Fibroblast of lung (primary cell): ENCODE measurements around the gene SLC22A7. TPM values are rescaled to one million over a fixed set of nuclear protein-coding genes. Genes with fewer than 3 reads are reported as not detected.

Experiments
- DNase-seq, 2 donors: peaks; one replicate each; pipeline versions ENCODE4 v3.0.0 to v3.0.0-alpha.2; 2010; ENCODE audit warnings: low read depth in 2 of 2
- H2AFZ ChIP-seq: 2 replicates; pipeline ENCODE4 v1.5.1; 2012; ENCODE audit warnings: low read length, control low read depth, inconsistent platforms
- H3K27ac ChIP-seq: 2 replicates; pipeline ENCODE4 v1.5.1; 2011; ENCODE audit warnings: low read length, control low read depth; ENCODE audit not compliant: insufficient read depth
- H3K27me3 ChIP-seq: 2 replicates; pipeline ENCODE4 v1.5.1; 2011; ENCODE audit warnings: mild to moderate bottlenecking, low read length; ENCODE audit not compliant: control insufficient read depth, insufficient read depth
- H3K36me3 ChIP-seq: 2 replicates; pipeline ENCODE4 v1.5.1; 2011; ENCODE audit warnings: low read length; ENCODE audit not compliant: control insufficient read depth, insufficient read depth
- H3K4me1 ChIP-seq: 2 replicates; pipeline ENCODE4 v1.5.1; 2011; ENCODE audit warnings: low read length; ENCODE audit not compliant: control insufficient read depth, insufficient read depth; ENCODE audit errors: extremely low read depth
- H3K4me2 ChIP-seq: 2 replicates; pipeline ENCODE4 v1.5.1; 2011; ENCODE audit warnings: low read length, control low read depth; ENCODE audit not compliant: insufficient read depth; ENCODE audit errors: extremely low read depth
- H3K4me3 ChIP-seq, 4 experiments: fragments of 200-600 bp in 1 of 4; sonication (generic) in 1 of 4; replicated peaks in 1 of 4; 2 replicates each; pipeline ENCODE4 v1.5.1; 2011 to 2016; ENCODE audit warnings: low read length in 4 of 4, low read depth in 3 of 4, mild to moderate bottlenecking in 3 of 4, control low read depth in 2 of 4, inconsistent platforms in 1 of 4, mixed read lengths in 1 of 4; ENCODE audit not compliant: insufficient read depth in 1 of 4; ENCODE audit errors: control extremely low read depth in 1 of 4
- H3K79me2 ChIP-seq: 2 replicates; pipeline ENCODE4 v1.5.1; 2012; ENCODE audit warnings: mild to moderate bottlenecking, low read length, inconsistent platforms; ENCODE audit not compliant: control insufficient read depth, insufficient read depth
- H3K9ac ChIP-seq: 2 replicates; pipeline ENCODE4 v1.5.1; 2011; ENCODE audit warnings: mild to moderate bottlenecking, low read length, control low read depth; ENCODE audit not compliant: insufficient read depth
- H3K9me3 ChIP-seq: 2 replicates; pipeline ENCODE4 v1.5.1; 2012; ENCODE audit warnings: low read depth, low read length; ENCODE audit not compliant: control insufficient read depth, insufficient read depth
- H4K20me1 ChIP-seq: 2 replicates; pipeline ENCODE4 v1.5.1; 2011; ENCODE audit warnings: low read length; ENCODE audit not compliant: control insufficient read depth, insufficient read depth; ENCODE audit errors: extremely low read depth
- EZH2 ChIP-seq: IDR thresholded peaks from 2 replicates; pipeline ENCODE4 v1.5.1; 2012; ENCODE audit warnings: low read length, control low read depth, mild to moderate bottlenecking; ENCODE audit errors: missing control alignments
- polyA plus RNA-seq, 2 donors: library from polyadenylated mRNA; depleted of rRNA in 1 of 2; stranded (reverse) in 1 of 2; unstranded in 1 of 2; fragments of >200 nt; gene quantifications; 2 replicates each; pipeline ENCODE4 v1.2.1, GENCODE V29; 2011 to 2012; ENCODE audit warnings: missing spikeins in 1 of 2
- total RNA-seq: library from RNA; depleted of rRNA; stranded (reverse); fragments of >200 nt; gene quantifications from 2 replicates; pipeline ENCODE4 v1.2.1, GENCODE V29; 2014
- TF ChIP-seq, protein P1 (sequence below), 2 donors: IDR thresholded peaks in 1 of 2; conservative IDR thresholded peaks in 1 of 2; 1 replicate in 1 of 2; 2 replicates in 1 of 2; pipeline ENCODE4 v1.5.1; 2011 to 2012; ENCODE audit warnings: low read length in 2 of 2, control low read depth in 1 of 2, inconsistent platforms in 1 of 2, low read depth in 1 of 2, mild to moderate bottlenecking in 1 of 2

Gene SLC22A7
- total and polyA plus RNA-seq, 2 donors (not counting 1 experiment from before 2014, with no cell fraction given): not detected

DNA sequence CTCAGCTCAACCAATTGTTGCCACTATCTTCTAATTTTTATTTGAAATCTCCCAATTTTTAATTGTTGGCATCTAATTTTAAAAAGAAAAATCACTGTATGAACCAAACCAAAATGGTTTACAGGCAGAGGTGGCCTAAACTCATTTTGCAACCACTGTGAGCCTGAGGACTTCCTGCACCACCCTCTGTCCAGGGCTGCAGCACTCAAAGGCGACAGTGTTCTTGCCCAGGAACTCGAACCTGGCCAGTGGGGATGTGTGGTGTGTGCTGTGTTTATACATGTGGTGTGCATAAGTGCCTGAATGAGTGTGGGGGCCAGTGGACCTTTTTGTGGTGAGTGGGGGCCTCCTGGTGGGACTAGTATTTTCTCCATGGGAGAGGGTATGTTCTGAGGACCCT, 24.4 kb upstream of the SLC22A7 start:
- Histone ChIP-seq H3K4me1 (peaks cover 3% of the 10 kb centered on the region), H3K9me3 (no peaks in the 10 kb centered on the region), H2AFZ (no peak overlapping the region), H3K36me3 (no peaks in the 10 kb centered on the region), H3K27me3 (peaks cover 41% of the 10 kb centered on the region), H3K27ac (no peak overlapping the region), H3K4me2 (no peak overlapping the region), H3K9ac (no peak overlapping the region), H3K79me2 (no peaks in the 10 kb centered on the region), H3K4me3 (no peak overlapping the region), H4K20me1 (no peaks in the 10 kb centered on the region)
- DNase-seq: no peak
- no peak for TF ChIP-seq EZH2
- TF ChIP-seq, protein P1, sequence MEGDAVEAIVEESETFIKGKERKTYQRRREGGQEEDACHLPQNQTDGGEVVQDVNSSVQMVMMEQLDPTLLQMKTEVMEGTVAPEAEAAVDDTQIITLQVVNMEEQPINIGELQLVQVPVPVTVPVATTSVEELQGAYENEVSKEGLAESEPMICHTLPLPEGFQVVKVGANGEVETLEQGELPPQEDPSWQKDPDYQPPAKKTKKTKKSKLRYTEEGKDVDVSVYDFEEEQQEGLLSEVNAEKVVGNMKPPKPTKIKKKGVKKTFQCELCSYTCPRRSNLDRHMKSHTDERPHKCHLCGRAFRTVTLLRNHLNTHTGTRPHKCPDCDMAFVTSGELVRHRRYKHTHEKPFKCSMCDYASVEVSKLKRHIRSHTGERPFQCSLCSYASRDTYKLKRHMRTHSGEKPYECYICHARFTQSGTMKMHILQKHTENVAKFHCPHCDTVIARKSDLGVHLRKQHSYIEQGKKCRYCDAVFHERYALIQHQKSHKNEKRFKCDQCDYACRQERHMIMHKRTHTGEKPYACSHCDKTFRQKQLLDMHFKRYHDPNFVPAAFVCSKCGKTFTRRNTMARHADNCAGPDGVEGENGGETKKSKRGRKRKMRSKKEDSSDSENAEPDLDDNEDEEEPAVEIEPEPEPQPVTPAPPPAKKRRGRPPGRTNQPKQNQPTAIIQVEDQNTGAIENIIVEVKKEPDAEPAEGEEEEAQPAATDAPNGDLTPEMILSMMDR (conservative IDR thresholded peaks at IDR 0.05 in 1 of 2, IDR thresholded peaks at IDR 0.05 in 1 of 2; ENCODE audit: low read depth in 1 of 2, low read length in 2 of 2): no peak

DNA sequence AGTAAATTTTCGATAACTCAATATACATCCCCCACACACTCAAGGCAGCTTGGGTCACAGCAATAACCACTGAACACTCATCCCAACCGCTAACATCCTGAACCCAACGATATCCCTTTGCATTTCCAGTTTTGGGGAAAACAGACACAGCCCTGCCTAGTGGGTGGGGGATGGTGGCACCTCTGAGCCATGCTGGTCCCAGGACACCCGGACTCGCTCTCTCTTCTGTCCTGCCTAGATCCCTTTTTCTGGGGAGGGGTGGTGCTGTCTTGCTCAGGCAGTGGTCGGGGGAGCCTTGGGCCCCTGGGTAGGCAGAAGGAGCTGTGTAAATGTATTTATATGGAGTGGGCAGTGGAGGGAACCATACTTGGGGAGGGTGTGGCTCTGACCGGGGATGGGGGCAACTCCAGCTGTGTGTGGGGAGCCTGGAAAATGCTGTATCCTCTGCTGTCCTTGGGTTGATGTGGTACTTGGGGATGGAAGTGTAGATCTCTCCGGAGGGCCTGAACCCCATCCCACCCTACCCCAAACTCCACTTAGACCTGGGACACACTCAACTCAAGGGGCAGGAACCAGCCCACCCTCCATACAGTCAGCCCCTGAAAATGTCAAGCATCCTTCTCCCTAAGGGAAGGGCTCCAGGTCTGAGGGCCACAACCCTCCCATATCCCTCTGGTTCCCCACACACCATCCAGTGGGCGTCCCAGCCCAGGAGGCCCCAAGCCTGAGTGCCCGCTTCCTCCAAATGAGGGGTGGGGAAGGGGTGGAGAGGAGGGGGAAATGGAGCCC, 23.7 kb upstream of the SLC22A7 start:
- peak; percentile 83 for TF ChIP-seq EZH2
- TF ChIP-seq, protein P1 (conservative IDR thresholded peaks at IDR 0.05 in 1 of 2, IDR thresholded peaks at IDR 0.05 in 1 of 2; ENCODE audit: low read depth in 1 of 2, low read length in 2 of 2): no peak
- H2AFZ ChIP-seq: no peak overlapping the region
- peaks cover under 1% of the 10 kb centered on the region for H3K4me1 ChIP-seq
- H3K27me3 ChIP-seq: peaks cover 35% of the 10 kb centered on the region
- no peak overlapping the region for H3K27ac ChIP-seq
- H3K36me3 ChIP-seq: no peaks in the 10 kb centered on the region
- DNase-seq: no peak
- H3K9me3 ChIP-seq: no peaks in the 10 kb centered on the region
- H3K4me3 ChIP-seq: no peak overlapping the region
- H4K20me1 ChIP-seq: no peaks in the 10 kb centered on the region
- no peak overlapping the region for H3K4me2 ChIP-seq
- no peak overlapping the region for H3K9ac ChIP-seq
- H3K79me2 ChIP-seq: no peaks in the 10 kb centered on the region

DNA sequence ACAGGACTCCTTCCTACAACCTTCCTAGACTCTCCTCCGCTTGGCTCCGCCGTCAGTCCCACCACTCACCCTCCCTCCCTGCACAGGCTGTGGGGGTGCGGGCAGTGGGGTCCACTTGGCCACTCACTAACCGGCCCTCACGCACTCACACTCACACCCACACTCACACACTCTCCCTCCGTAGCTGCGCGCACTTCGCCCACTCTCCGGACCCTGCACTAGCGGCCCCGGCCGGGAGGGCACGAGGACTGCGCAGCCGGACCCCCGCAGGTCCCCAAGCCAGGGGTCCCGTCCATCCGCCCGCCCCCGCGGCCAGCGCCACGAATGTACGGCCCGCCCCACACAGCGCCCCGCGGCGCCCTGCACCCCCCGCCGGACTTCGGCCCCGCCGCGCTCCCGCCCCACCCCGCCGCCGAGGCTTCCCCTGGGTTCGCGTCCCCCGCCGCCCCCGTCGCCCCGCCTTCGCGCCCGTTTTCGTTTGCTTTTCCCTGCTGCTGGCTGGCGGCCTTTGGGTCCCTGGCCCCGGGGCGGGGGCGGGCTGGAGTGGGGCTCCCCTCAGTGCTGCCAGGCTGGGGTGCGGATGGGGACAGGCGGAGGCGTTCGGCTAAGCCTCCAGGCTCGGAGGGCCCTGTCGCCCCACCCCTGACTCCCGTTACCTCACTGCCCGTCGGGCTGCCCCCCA, 23.0 kb upstream of the SLC22A7 start:
- peak overlapping the region in 1 of 4 experiments; percentile 34 for H3K4me3 ChIP-seq
- no peaks in the 10 kb centered on the region for H3K4me1 ChIP-seq
- H3K27me3 ChIP-seq: peaks cover 39% of the 10 kb centered on the region
- H3K27ac ChIP-seq: no peak overlapping the region
- no peak for DNase-seq
- H3K9ac ChIP-seq: no peak overlapping the region
- TF ChIP-seq EZH2: peak; percentile 84
- TF ChIP-seq, protein P1 (conservative IDR thresholded peaks at IDR 0.05 in 1 of 2, IDR thresholded peaks at IDR 0.05 in 1 of 2; ENCODE audit: low read depth in 1 of 2, low read length in 2 of 2): no peak
- no peak overlapping the region for H2AFZ ChIP-seq
- H4K20me1 ChIP-seq: no peaks in the 10 kb centered on the region
- H3K4me2 ChIP-seq: peak overlapping the region; percentile 44
- H3K79me2 ChIP-seq: no peaks in the 10 kb centered on the region
- no peaks in the 10 kb centered on the region for H3K36me3 ChIP-seq
- H3K9me3 ChIP-seq: no peaks in the 10 kb centered on the region
